SKM-1 (cell line): ENCODE results near the gene OR5I1.
"Not testable (repeated sequence)": the region's sequence is repeated elsewhere in the genome, so short reads cannot be mapped to it uniquely, and the experiment has no call there.

Source experiments
- DNase-seq: peaks from one replicate; lab custom pipeline; 2025; ENCODE audit not compliant: unreplicated experiment; lab: John Stamatoyannopoulos, UW

OR5I1 gene

DNA sequence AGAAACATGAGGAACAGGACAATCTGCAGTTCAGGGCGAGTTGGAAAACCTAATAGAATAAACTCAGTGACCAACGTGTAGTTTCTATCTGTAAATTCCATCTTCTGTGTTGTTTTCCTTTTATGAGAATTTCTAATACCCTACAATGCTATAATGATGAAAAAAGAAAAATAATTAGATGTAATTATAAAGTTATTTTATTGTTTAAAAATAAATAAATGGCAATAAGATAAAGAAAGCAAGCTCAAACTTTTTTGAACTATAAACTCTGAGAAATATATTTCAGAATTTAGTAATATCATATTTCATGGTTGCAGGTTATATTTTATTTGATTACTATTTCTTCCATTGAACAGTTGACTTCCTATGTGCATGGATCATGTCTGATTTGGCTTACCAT lies at the start of gene OR5I1:
OR5I1 (minus strand) TSS at position 101 of the 400 bp plus-strand sequence; CDS start at position 101, 0 bp downstream.
- DNase-seq = no peak

DNA sequence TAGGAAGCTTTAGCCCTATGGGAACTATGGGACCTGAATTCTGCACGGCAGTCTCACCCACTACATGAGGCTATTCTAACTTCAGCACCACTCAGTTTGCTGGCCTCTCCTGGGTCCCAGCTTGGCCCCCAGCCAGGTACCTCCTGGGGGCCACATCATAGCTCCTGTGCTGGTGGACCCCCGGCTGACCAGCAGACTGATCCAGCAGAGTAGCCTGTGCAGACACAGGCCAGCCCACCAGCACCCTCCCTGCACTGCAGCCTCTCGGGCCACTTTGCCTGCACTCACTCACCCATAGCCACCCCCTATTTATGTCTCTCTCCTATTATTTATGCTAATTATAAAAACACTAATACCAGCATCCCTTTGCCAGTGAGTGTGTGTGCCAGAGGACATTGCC lies 34.7 kb upstream of the OR5I1 start:
- no peak for DNase-seq

DNA sequence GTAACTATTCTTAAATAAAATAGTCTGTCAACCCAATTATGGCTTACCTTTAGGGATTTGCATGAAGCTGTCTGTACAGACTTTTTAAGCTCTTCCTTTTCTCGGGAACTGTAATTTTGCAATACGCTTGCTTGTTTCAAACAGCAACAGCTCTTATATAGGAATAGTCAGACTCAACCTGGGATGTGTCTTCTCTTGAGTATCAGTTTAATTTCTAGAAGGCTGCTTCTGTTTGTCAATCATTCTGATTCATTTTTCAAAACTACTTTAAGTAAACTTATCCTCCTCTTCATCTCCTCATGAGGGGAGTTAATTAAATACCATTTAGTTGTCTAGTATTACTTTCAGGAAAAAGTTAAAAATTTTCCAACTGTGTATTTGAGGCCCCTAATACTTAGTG lies 33.6 kb upstream of the OR5I1 start, which contains the start of gene OR10AG1:
OR10AG1 (minus strand) TSS at position 101 of the 400 bp plus-strand sequence; CDS start at position 63, 38 bp downstream.
- DNase-seq = no peak

DNA sequence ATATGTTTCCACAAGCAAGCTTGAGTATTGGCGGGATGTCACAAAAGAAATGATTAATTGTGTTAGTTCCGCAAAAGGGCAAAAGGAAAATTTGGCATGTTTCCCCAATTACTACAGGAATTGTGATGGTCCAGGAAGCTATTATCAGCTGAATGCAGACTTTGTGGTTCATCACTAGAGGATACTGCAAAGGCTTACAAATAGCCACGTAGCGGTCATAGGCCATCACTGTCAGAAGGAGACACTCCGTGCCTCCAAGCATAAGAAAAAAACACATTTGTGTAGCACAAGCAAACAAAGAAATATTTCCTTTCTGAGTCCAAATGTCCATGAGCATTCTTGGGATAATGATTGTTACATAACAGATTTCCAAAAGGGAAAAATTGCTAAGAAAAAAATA lies 31.7 kb upstream of the OR5I1 start:
- DNase-seq = no peak

DNA sequence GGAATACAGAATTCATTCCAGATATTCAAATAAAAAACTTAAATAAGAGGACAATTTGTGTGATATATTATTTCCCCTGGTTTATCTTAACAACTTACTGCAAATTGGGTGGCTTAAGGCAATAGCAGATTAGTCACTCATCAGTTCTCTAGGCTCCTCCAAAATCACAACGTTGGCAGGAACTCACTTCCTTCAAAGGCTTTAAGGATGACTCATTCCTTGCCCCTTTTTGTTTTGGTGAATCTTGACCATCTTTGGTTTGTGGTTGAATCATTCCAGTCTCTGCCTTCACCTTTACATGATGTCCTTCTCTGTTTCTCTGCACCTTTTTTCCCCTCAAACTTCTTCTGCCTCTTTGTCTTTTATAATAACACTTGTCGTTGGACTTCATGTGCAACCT lies 30.2 kb upstream of the OR5I1 start:
- no peak for DNase-seq

DNA sequence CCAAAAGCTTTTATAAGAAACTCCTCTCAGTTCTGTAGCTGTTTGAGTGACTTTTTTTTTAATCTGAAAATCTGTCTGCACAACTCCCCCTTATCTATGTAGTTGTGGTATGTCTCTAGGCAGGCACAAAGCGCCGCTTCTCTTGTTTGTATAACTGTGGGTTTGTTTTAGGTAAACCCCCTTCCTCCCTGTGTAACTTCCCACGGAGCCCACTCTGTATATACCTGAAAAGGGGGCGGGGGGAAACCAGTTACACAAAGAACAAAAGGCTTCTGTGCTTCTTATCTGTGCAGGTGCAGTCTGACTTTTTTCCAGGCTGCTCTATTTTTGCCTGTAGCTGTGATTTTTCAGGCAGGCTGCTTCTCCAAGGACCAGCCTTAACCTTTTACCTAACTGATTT lies 20.3 kb upstream of the OR5I1 start:
- DNase-seq = no peak

DNA sequence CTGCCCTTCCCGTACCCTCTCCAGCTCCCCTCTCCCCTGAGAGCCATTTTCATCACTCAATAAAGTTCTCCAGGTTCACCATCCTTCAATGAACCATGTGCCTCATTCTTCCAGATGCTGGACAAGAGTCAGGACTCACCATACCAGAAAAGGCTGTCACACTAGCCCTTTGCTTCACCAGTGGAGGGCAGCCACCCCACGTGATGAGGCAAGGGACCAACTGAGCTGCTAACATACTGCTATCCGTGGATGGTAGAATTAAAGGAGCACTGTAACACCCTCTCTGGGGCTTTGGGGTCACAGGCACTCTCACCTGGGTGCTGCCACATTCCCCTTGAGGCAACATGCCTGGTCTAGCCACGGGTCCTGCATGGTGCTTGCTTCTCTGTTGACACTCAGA lies 13.1 kb upstream of the OR5I1 start:
- no peak for DNase-seq

DNA sequence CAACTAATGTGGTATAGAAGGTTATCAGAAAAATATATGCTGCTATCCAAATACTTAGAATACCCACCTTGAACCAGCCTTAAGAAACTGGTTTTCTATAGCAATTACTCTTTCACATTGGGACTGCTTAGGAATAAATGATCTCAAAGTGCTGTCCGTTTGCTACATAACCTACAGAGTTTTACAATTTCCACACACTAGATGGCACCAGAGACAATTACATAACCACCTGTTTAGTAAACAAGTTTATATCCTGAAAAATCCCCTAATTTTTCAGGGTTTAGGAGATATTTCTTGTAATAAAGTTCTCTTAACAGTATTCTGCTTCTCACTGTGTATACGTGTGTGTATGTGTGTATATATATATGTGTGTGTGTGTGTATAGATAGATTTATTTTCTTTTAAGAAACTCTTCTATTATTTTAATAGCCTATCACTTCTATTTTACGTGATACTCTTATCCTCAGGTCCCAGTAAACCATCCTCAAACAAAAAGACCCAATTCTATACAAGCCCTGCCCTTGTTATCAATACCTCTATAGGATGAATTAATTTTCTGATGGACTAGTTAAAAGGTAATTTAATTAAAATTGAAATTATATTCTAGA lies 6.7 kb upstream of the OR5I1 start:
- DNase-seq = peak; percentile 43

DNA sequence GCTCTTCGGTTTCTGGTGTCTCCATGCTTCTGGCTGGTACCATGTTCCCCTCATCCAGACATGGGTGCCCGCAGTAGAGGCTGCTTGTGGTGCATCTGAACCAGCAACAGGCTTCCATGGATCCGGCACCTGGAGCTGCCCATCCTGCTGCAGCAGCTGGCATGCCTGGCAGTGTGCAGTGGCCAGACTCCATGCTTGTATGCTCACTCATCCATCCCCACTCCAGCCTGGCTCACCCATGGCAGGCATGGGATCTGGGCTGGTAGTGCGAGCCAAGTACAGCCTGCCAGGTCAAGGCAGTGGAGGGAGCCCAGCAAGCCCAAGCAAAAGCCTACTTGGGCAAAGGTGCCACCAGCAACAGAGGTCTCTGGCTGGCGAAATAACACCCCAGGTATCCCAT lies 15.7 kb downstream of the OR5I1 start:
- DNase-seq = no peak

DNA sequence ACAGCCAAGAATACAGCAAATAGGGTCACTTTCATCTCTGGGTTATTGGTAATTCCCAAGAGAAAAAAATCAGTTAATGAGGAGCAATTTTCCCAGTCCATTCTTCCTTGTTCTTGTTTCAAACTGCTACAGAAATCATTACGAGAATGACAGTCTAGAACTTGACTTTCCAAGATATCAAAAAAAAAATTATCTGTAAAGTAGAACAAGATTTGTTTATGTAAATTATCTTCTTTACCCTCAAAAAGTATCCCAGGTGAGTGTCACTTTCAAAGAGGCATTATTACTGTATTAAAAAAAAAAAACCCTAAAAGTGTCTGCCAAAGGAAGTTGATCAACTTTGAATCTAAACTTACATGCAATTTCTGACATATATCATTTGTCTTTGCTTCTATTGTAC lies 21.7 kb downstream of the OR5I1 start, which contains the start of gene OR5W2:
OR5W2 (minus strand) TSS at position 101 of the 400 bp plus-strand sequence; CDS start at position 101, 0 bp downstream.
- no peak for DNase-seq

DNA sequence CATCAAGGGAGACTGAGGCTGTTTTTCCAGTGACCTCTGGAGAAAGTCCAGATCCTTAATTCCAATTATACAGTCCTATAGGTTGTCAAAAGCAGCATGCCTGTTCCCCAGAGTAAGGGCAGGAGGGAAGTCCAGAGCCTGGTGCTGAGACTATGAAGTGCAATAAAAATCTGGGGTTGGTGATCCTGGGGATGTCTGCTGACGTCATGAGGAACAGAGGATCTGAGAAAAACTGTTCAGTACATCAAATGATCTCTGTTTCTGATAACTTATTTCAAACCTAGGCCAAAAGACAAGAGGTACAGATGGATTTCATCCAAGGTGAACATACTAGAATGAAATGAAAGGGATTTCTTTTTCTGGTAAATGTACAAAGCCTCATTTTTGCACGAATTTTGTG lies 33.9 kb downstream of the OR5I1 start:
- DNase-seq = no peak

DNA sequence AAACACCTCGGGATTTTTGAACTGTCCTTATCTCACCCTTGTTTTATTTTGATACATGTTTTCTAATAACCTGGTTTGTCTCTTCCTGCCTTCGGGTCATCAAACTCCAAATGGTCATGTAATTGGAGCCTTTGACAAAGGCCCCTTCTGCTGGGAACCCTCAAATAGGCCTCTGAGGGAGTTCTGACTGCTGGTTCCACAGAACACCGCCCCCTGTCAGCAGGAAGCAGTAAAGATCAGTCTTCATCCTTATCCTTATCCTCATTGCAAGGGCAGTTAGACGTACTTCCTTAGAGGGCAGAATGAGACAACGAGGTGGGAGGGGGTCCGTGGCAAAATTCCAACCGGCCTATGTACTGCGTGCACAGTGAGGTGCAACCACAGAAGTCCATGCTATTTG lies 41.0 kb downstream of the OR5I1 start:
- DNase-seq = no peak

DNA sequence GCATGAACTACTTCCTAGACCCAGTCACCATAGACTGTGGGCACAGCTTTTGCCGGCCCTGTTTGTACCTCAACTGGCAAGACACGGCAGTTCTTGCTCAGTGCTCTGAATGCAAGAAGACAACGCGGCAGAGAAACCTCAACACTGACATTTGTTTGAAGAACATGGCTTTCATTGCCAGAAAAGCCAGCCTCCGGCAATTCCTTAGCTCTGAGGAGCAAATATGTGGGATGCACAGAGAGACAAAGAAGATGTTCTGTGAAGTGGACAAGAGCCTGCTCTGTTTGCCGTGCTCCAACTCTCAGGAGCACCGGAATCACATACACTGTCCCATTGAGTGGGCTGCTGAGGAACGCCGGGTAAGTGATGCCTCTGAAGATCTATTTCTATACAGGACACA lies 50.7 kb downstream of the OR5I1 start:
- not testable (repeated sequence) for DNase-seq
